Measurements from ENCODE around the gene C6.

DNA sequence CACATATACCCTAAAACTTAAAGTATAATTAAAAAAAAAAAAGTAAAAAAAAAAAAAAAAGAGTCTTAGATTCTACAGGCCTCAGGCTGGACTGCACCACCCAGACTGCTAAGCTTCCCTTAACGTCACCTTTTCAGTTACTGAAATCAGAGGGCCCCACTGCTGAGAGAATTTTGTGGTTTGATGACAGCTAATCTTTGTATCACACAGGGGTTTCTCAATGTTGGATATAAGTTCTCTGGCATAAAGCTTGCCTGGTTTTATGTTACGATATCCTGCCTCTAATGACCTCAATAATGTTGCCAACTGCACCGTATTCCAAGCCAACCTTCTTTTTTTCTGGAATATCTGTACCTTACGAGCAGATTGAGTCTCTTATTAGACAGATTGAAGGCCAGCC lies 43.1 kb upstream of the C6 start:
- TF ChIP-seq POLR2AphosphoS5 (IDR thresholded peaks at IDR 0.05; ENCODE audit: borderline replicate concordance, low read depth, low read length) (no peak), EZH2 (IDR thresholded peaks at IDR 0.05) (no peak), FOXP2 (optimal IDR thresholded peaks at IDR 0.05; ENCODE audit: control extremely low read depth, extremely low read length, insufficient read depth) (no peak)

Measured in SK-N-MC (cell line).